ENCODE measurements around the gene ALCAM.

DNA sequence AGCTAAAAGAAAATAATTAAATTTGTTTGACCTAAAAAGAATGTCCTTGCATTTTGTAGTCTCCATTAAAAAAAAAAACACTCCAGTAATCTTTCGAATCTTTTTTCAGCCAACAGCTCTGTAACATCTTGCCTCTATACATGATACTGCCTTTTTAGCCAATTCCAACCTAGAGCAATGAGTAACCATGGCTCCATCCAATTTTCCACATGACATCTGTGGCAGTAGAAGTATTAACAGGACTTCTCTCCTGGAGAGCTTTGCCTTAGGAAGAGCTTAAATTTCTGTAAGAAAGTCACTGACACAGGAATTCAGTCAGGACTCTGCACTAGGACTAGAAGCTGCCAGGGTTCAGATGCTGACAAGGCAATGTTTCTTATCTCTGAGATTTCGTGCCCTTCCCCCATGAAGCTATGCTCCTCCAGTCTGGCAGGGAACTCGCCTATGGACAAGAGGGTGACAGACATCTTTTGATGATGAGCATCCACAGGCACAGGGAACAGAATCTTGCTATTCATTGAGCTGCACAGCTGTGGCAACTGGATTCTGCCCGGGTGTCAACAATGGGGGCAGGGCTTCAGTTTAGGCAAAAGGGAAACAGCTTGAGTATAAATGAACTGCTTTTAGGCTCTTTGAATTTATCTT, 81.8 kb downstream of the ALCAM start:
- TF ChIP-seq, protein P1, sequence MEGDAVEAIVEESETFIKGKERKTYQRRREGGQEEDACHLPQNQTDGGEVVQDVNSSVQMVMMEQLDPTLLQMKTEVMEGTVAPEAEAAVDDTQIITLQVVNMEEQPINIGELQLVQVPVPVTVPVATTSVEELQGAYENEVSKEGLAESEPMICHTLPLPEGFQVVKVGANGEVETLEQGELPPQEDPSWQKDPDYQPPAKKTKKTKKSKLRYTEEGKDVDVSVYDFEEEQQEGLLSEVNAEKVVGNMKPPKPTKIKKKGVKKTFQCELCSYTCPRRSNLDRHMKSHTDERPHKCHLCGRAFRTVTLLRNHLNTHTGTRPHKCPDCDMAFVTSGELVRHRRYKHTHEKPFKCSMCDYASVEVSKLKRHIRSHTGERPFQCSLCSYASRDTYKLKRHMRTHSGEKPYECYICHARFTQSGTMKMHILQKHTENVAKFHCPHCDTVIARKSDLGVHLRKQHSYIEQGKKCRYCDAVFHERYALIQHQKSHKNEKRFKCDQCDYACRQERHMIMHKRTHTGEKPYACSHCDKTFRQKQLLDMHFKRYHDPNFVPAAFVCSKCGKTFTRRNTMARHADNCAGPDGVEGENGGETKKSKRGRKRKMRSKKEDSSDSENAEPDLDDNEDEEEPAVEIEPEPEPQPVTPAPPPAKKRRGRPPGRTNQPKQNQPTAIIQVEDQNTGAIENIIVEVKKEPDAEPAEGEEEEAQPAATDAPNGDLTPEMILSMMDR (IDR thresholded peaks at IDR 0.05), result no peak
- TF ChIP-seq POLR2A (IDR thresholded peaks at IDR 0.05), result no peak
